Liver (tissue), 9 donors: ENCODE measurements around the gene CDH4. TPM values are rescaled to one million over a fixed set of nuclear protein-coding genes. Genes with fewer than 3 reads are reported as not detected.

ENCODE experiments used
- DNase-seq: peaks from one replicate; pipeline ENCODE4 v3.0.0-alpha.2; 2017; ENCODE audit warnings: low spot score
- H3K27ac ChIP-seq, 2 donors: one replicate each; pipeline ENCODE4 v1.7.0; 2013; ENCODE audit warnings: inconsistent platforms in 2 of 2, low read length in 2 of 2, control low read depth in 1 of 2, low read depth in 1 of 2, mild to moderate bottlenecking in 1 of 2
- H3K27me3 ChIP-seq, 4 donors: one replicate each; pipeline versions ENCODE4 v1.6.1 to v1.7.0; 2013; ENCODE audit warnings: low read length in 3 of 4, inconsistent platforms in 1 of 4, mild to moderate bottlenecking in 1 of 4, moderate library complexity in 1 of 4; ENCODE audit not compliant: control insufficient read depth in 4 of 4, insufficient read depth in 4 of 4
- H3K36me3 ChIP-seq, 4 donors: one replicate each; pipeline versions ENCODE4 v1.6.1 to v1.7.0; 2013; ENCODE audit warnings: low read length in 3 of 4, mild to moderate bottlenecking in 3 of 4, low read depth in 1 of 4, moderate library complexity in 1 of 4; ENCODE audit not compliant: control insufficient read depth in 4 of 4, insufficient read depth in 3 of 4
- H3K4me1 ChIP-seq, 4 donors: one replicate each; pipeline versions ENCODE4 v1.6.1 to v1.7.0; 2013; ENCODE audit warnings: low read length in 3 of 4, mild to moderate bottlenecking in 3 of 4, moderate library complexity in 1 of 4; ENCODE audit not compliant: control insufficient read depth in 4 of 4, insufficient read depth in 4 of 4
- H3K4me3 ChIP-seq, 3 donors: one replicate each; pipeline versions ENCODE4 v1.6.1 to v1.7.0; 2013; ENCODE audit warnings: low read length in 3 of 3, control low read depth in 1 of 3, low read depth in 1 of 3, mild to moderate bottlenecking in 1 of 3
- H3K9ac ChIP-seq, 2 donors: one replicate each; pipeline ENCODE4 v1.7.0; 2013; ENCODE audit warnings: low read length in 2 of 2, mild to moderate bottlenecking in 2 of 2, moderate library complexity in 2 of 2, control low read depth in 1 of 2, low read depth in 1 of 2
- H3K9me3 ChIP-seq, 4 donors: one replicate each; pipeline versions ENCODE4 v1.6.1 to v1.7.0; 2013; ENCODE audit warnings: low read length in 3 of 4; ENCODE audit not compliant: control insufficient read depth in 4 of 4
- ATF3 ChIP-seq: IDR thresholded peaks from 2 replicates; pipeline ENCODE4 v1.6.1; 2016; ENCODE audit warnings: antibody characterized with exemption
- CTCF ChIP-seq: fragments of 150-350 bp; IDR thresholded peaks from 2 replicates; pipeline ENCODE4 v1.5.1; 2017; ENCODE audit warnings: improper control_type of control experiment, low read depth, low read length; ENCODE audit not compliant: missing input control
- EGR1 ChIP-seq, 2 donors: IDR thresholded peaks; 2 replicates each; pipeline ENCODE4 v1.6.1; 2016 to 2018; ENCODE audit warnings: antibody characterized with exemption in 2 of 2, low read depth in 2 of 2
- FOXA1 ChIP-seq: IDR thresholded peaks from 2 replicates; pipeline ENCODE4 v1.6.1; 2016; ENCODE audit warnings: antibody characterized with exemption
- FOXA2 ChIP-seq: IDR thresholded peaks from 2 replicates; pipeline ENCODE4 v1.6.1; 2016; ENCODE audit warnings: antibody characterized with exemption
- GABPA ChIP-seq, 2 donors: IDR thresholded peaks in 1 of 2; conservative IDR thresholded peaks in 1 of 2; 2 replicates each; pipeline ENCODE4 v1.6.1; 2016; ENCODE audit warnings: antibody characterized with exemption in 2 of 2, mild to moderate bottlenecking in 1 of 2, moderate library complexity in 1 of 2
- HNF4A ChIP-seq, 2 donors: conservative IDR thresholded peaks; 2 replicates each; pipeline ENCODE4 v1.6.1; 2016; ENCODE audit warnings: antibody characterized with exemption in 2 of 2, mild to moderate bottlenecking in 2 of 2
- HNF4G ChIP-seq: IDR thresholded peaks from 2 replicates; pipeline ENCODE4 v1.6.1; 2016; ENCODE audit warnings: antibody characterized with exemption
- JUND ChIP-seq, 2 donors: IDR thresholded peaks; 2 replicates each; pipeline ENCODE4 v1.6.1; 2016; ENCODE audit warnings: antibody characterized with exemption in 2 of 2
- MAX ChIP-seq: IDR thresholded peaks from 2 replicates; pipeline ENCODE4 v1.6.1; 2016; ENCODE audit warnings: antibody characterized with exemption
- NR2F2 ChIP-seq: IDR thresholded peaks from 2 replicates; pipeline ENCODE4 v1.6.1; 2016; ENCODE audit warnings: antibody characterized with exemption
- RAD21 ChIP-seq, 2 donors: IDR thresholded peaks; 2 replicates each; pipeline ENCODE4 v1.6.1; 2016; ENCODE audit warnings: antibody characterized with exemption in 2 of 2, mild to moderate bottlenecking in 2 of 2
- RXRA ChIP-seq, 2 donors: IDR thresholded peaks; 2 replicates each; pipeline ENCODE4 v1.6.1; 2017 to 2018; ENCODE audit warnings: antibody characterized with exemption in 2 of 2, mild to moderate bottlenecking in 1 of 2
- SP1 ChIP-seq: IDR thresholded peaks from 2 replicates; pipeline ENCODE4 v1.6.1; 2018; ENCODE audit warnings: antibody characterized with exemption, mild to moderate bottlenecking
- TAF1 ChIP-seq: conservative IDR thresholded peaks from 2 replicates; pipeline ENCODE4 v1.6.1; 2016; ENCODE audit warnings: antibody characterized with exemption, mild to moderate bottlenecking
- YY1 ChIP-seq: IDR thresholded peaks from 2 replicates; pipeline ENCODE4 v1.6.1; 2016; ENCODE audit warnings: antibody characterized with exemption, mild to moderate bottlenecking
- ZBTB33 ChIP-seq: IDR thresholded peaks from 2 replicates; pipeline ENCODE4 v1.6.1; 2016; ENCODE audit warnings: antibody characterized with exemption
- WGBS: extraction: QIAGEN DNeasy Blood & Tissue Kit; methylation state at CpG from one replicate; pipeline ENCODE4 v1.1.7; 2013; 5-methylcytosine and 5-hydroxymethylcytosine counted together
- polyA plus RNA-seq, 2 donors: library from polyadenylated mRNA; stranded (reverse) in 1 of 2; unstranded in 1 of 2; fragments of 200-250 nt in 1 of 2; fragments of >200 nt in 1 of 2; fragmentation: Nextera tagmentation in 1 of 2; extraction: Ambion mirVana in 1 of 2; gene quantifications; one replicate each; pipeline versions ENCODE4 v1.2.1 to v1.2.3, GENCODE V29; 2013 to 2015
- total RNA-seq, 2 donors: library from RNA; depleted of rRNA; stranded (reverse); fragments of >200 nt; gene quantifications; one replicate each; pipeline ENCODE4 v1.2.3, GENCODE V29; 2014
- donor health status: healthy.
- donor health status: healthy.
- donor health status: healthy.
- donor health status: healthy.
- donor health status: healthy.

CDH4 gene
- total and polyA plus RNA-seq, 4 donors, result 0.03 to 0.25 (median 0.19) TPM; not detected in 1

GRCh38 chr20:61438285-61438684, 186.2 kb downstream of the CDH4 start:
- H3K4me3 ChIP-seq, result no peak overlapping the region

GRCh38 chr20:61439251-61439650, 187.2 kb downstream of the CDH4 start:
- Histone ChIP-seq H3K27me3 (peaks cover 0 to 9% (median 0%) of the 10 kb centered on the region in 4 donors), H3K4me3 (no peak overlapping the region), H3K27ac (no peak overlapping the region), H3K9me3 (no peaks in the 10 kb centered on the region), H3K9ac (no peak overlapping the region), H3K36me3 (peaks cover 0 to 2% (median 0%) of the 10 kb centered on the region in 4 donors), H3K4me1 (no peaks in the 10 kb centered on the region)
- TF ChIP-seq FOXA1 (no peak), TAF1 (no peak), MAX (no peak), SP1 (no peak), GABPA (IDR thresholded peaks at IDR 0.05 in 1 of 2, conservative IDR thresholded peaks at IDR 0.05 in 1 of 2) (no peak), ATF3 (no peak), HNF4A (conservative IDR thresholded peaks at IDR 0.05) (no peak), HNF4G (no peak), YY1 (no peak), JUND (IDR thresholded peaks at IDR 0.05) (no peak), CTCF (no peak), EGR1 (IDR thresholded peaks at IDR 0.05; ENCODE audit: low read depth in 2 of 2) (no peak), FOXA2 (no peak)
- DNase-seq, result no peak
- 79% methylated on average over 7 of the region's 7 CpGs for WGBS

More at GRCh38 chr20:61438285-61438684, 186.2 kb downstream of the CDH4 start:
- no peak for TF ChIP-seq ZBTB33
- Histone ChIP-seq H3K36me3 (peaks cover 0 to 2% (median 0%) of the 10 kb centered on the region in 4 donors), H3K27me3 (peaks cover 0 to 9% (median 0%) of the 10 kb centered on the region in 4 donors), H3K9me3 (no peaks in the 10 kb centered on the region), H3K27ac (no peak overlapping the region), H3K9ac (no peak overlapping the region), H3K4me1 (no peaks in the 10 kb centered on the region)
- 55% methylated on average over 3 of the region's 3 CpGs for WGBS
- no peak for DNase-seq

GRCh38 chr20:61440548-61441055, 188.5 kb downstream of the CDH4 start:
- Histone ChIP-seq H3K27me3 (peaks cover 0 to 9% (median 0%) of the 10 kb centered on the region in 4 donors), H3K9ac (no peak overlapping the region), H3K9me3 (no peaks in the 10 kb centered on the region), H3K4me3 (no peak overlapping the region), H3K4me1 (no peaks in the 10 kb centered on the region), H3K27ac (no peak overlapping the region), H3K36me3 (peaks cover 0 to 2% (median 0%) of the 10 kb centered on the region in 4 donors)
- TF ChIP-seq CTCF (no peak), RXRA (IDR thresholded peaks at IDR 0.05) (no peak), GABPA (IDR thresholded peaks at IDR 0.05 in 1 of 2, conservative IDR thresholded peaks at IDR 0.05 in 1 of 2) (no peak), FOXA1 (no peak), JUND (IDR thresholded peaks at IDR 0.05) (no peak), NR2F2 (no peak), SP1 (no peak), YY1 (no peak), TAF1 (no peak), ZBTB33 (no peak), RAD21 (IDR thresholded peaks at IDR 0.05) (no peak), HNF4A (conservative IDR thresholded peaks at IDR 0.05) (no peak)
- WGBS, result 64% methylated on average over 14 of the region's 14 CpGs
- DNase-seq, result no peak
